Measurements from ENCODE around the gene HOXC6.

The HOXC6 gene

DNA sequence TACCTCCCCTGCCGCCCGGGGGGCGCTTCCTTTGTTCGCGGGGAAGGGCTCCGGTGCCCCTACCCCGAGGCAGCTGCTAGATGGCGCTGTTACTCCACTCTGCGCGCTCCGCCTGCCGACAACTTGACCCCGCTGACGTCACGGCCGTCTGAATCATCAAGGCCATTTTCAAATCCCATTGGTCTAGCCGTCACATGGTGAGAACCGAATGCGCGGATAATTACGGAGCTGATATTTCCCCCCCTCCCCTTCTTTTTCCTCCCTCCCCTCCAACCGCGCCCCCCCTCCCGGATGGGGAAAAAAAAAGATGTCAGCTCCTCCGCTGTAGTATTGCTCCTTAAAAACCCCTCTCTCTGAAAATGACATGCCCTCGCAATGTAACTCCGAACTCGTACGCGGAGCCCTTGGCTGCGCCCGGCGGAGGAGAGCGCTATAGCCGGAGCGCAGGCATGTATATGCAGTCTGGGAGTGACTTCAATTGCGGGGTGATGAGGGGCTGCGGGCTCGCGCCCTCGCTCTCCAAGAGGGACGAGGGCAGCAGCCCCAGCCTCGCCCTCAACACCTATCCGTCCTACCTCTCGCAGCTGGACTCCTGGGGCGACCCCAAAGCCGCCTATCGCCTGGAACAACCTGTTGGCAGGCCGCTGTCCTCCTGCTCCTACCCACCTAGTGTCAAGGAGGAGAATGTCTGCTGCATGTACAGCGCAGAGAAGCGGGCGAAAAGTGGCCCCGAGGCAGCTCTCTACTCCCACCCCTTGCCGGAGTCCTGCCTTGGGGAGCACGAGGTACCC, 43.1 kb upstream of the HOXC6 start, which contains the start of gene HOXC10 (continued):
- TF ChIP-seq, protein P1, sequence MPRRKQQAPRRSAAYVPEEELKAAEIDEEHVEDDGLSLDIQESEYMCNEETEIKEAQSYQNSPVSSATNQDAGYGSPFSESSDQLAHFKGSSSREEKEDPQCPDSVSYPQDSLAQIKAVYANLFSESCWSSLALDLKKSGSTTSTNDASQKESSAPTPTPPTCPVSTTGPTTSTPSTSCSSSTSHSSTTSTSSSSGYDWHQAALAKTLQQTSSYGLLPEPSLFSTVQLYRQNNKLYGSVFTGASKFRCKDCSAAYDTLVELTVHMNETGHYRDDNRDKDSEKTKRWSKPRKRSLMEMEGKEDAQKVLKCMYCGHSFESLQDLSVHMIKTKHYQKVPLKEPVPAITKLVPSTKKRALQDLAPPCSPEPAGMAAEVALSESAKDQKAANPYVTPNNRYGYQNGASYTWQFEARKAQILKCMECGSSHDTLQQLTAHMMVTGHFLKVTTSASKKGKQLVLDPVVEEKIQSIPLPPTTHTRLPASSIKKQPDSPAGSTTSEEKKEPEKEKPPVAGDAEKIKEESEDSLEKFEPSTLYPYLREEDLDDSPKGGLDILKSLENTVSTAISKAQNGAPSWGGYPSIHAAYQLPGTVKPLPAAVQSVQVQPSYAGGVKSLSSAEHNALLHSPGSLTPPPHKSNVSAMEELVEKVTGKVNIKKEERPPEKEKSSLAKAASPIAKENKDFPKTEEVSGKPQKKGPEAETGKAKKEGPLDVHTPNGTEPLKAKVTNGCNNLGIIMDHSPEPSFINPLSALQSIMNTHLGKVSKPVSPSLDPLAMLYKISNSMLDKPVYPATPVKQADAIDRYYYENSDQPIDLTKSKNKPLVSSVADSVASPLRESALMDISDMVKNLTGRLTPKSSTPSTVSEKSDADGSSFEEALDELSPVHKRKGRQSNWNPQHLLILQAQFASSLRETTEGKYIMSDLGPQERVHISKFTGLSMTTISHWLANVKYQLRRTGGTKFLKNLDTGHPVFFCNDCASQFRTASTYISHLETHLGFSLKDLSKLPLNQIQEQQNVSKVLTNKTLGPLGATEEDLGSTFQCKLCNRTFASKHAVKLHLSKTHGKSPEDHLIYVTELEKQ (tag by site-specific recombination; IDR thresholded peaks at IDR 0.05; ENCODE audit: borderline replicate concordance), result 0 out of 2 replicates have a peak, but pooled peaks have one; percentile 50
- TF ChIP-seq ZNF202 (tag by site-specific recombination; IDR thresholded peaks at IDR 0.05; ENCODE audit: borderline replicate concordance), result no peak

DNA sequence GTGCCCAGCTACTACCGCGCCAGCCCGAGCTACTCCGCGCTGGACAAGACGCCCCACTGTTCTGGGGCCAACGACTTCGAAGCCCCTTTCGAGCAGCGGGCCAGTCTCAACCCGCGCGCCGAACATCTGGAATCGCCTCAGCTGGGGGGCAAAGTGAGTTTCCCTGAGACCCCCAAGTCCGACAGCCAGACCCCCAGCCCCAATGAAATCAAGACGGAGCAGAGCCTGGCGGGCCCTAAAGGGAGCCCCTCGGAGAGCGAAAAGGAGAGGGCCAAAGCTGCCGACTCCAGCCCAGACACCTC, 42.6 kb upstream of the HOXC6 start:
- peak overlapping the region; percentile 90 for H3K27ac ChIP-seq (ENCODE audit: extremely low read depth, low read depth, low read length)
- peaks cover 30% of the 10 kb centered on the region for H3K4me1 ChIP-seq (ENCODE audit: control insufficient read depth, insufficient read depth, low read length)
- CTCF ChIA-PET, result interaction anchor here (0.8 to 5.8 kb wide), 18 partner anchors 13 to 408 kb away, joined by 3 to 88 read pairs (median 6); partner anchors contain the start of genes HOXC8, HOXC9 and SMUG1
- H3K9me3 ChIP-seq (ENCODE audit: control insufficient read depth, insufficient read depth, low read depth, low read length), result no peaks in the 10 kb centered on the region
- POLR2A ChIA-PET, result interaction anchor here (1.2 to 2.5 kb wide), 3 partner anchors 10 to 47 kb away, joined by 4 to 16 read pairs (median 6); partner anchors contain the start of genes HOXC13 and HOXC9
- no peaks in the 10 kb centered on the region for H3K36me3 ChIP-seq (ENCODE audit: control insufficient read depth in 2 of 2, insufficient read depth in 1 of 2, low read length in 2 of 2)
- TF ChIP-seq ZNF366 (tag by site-specific recombination; conservative IDR thresholded peaks at IDR 0.05) (no peak), SCRT2 (tag by site-specific recombination; IDR thresholded peaks at IDR 0.05) (peak; percentile 6; the same call in 1 of the 2 replicates), ZFP3 (tag by site-specific recombination; IDR thresholded peaks at IDR 0.05; ENCODE audit: low read depth) (no peak), GLIS2 (tag by site-specific recombination; IDR thresholded peaks at IDR 0.05) (peak; percentile 69)
- peak overlapping the region; percentile 31 for H3K4me3 ChIP-seq (ENCODE audit: low read depth, low read length)

- Histone ChIP-seq H3K4me1 (ENCODE audit: control insufficient read depth, insufficient read depth, low read length) (peaks cover 35% of the 10 kb centered on the region), H3K36me3 (ENCODE audit: control insufficient read depth in 2 of 2, insufficient read depth in 1 of 2, low read length in 2 of 2) (no peaks in the 10 kb centered on the region), H3K4me3 (ENCODE audit: low read depth, low read length) (peak overlapping the region; percentile 31), H3K9me3 (ENCODE audit: control insufficient read depth, insufficient read depth, low read depth, low read length) (no peaks in the 10 kb centered on the region), H3K27ac (ENCODE audit: extremely low read depth, low read depth, low read length) (peak overlapping the region; percentile 90)
- ChIA-PET POLR2A (interaction anchor here (1.2 to 2.5 kb wide), 3 partner anchors 9 to 48 kb away, joined by 4 to 16 read pairs (median 6); partner anchors contain the start of genes HOXC13 and HOXC9), CTCF (interaction anchor here (0.7 to 5.8 kb wide), 19 partner anchors 12 to 587 kb away, joined by 3 to 88 read pairs (median 10); partner anchors contain the start of genes HOXC8, HOXC9 and SMUG1)
- TF ChIP-seq ZNF292 (tag by site-specific recombination; IDR thresholded peaks at IDR 0.05; ENCODE audit: borderline replicate concordance, low read depth), result no peak
- TF ChIP-seq ZNF626 (tag by site-specific recombination; IDR thresholded peaks at IDR 0.05), result no peak
- no peak for TF ChIP-seq ZNF354C (tag by site-specific recombination; IDR thresholded peaks at IDR 0.05; ENCODE audit: borderline replicate concordance, low read depth)
- TF ChIP-seq ZNF629 (tag by site-specific recombination; IDR thresholded peaks at IDR 0.05), result no peak
- TF ChIP-seq ZNF266 (tag by site-specific recombination; IDR thresholded peaks at IDR 0.05; ENCODE audit: low read depth), result no peak
- peak; percentile 34; the same call in 1 of the 2 replicates for TF ChIP-seq KLF8 (tag by site-specific recombination; IDR thresholded peaks at IDR 0.05)
- no peak for TF ChIP-seq ZNF664 (tag by site-specific recombination; IDR thresholded peaks at IDR 0.05)
- no peak for TF ChIP-seq ZNF529 (tag by site-specific recombination; IDR thresholded peaks at IDR 0.05; ENCODE audit: insufficient replicate concordance)
- TF ChIP-seq, protein P2, sequence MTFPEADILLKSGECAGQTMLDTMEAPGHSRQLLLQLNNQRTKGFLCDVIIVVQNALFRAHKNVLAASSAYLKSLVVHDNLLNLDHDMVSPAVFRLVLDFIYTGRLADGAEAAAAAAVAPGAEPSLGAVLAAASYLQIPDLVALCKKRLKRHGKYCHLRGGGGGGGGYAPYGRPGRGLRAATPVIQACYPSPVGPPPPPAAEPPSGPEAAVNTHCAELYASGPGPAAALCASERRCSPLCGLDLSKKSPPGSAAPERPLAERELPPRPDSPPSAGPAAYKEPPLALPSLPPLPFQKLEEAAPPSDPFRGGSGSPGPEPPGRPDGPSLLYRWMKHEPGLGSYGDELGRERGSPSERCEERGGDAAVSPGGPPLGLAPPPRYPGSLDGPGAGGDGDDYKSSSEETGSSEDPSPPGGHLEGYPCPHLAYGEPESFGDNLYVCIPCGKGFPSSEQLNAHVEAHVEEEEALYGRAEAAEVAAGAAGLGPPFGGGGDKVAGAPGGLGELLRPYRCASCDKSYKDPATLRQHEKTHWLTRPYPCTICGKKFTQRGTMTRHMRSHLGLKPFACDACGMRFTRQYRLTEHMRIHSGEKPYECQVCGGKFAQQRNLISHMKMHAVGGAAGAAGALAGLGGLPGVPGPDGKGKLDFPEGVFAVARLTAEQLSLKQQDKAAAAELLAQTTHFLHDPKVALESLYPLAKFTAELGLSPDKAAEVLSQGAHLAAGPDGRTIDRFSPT (tag by site-specific recombination; IDR thresholded peaks at IDR 0.05), result no peak
- TF ChIP-seq ZBTB48 (tag by site-specific recombination; IDR thresholded peaks at IDR 0.05), result no peak
- TF ChIP-seq ZNF639 (tag by site-specific recombination; IDR thresholded peaks at IDR 0.05), result no peak
- peak; percentile 88 for TF ChIP-seq ZIC2 (tag by site-specific recombination; IDR thresholded peaks at IDR 0.05)
- TF ChIP-seq ZNF580 (tag by site-specific recombination; IDR thresholded peaks at IDR 0.05), result no peak
- TF ChIP-seq ZNF596 (tag by site-specific recombination; IDR thresholded peaks at IDR 0.05), result no peak
- TF ChIP-seq ZFP37 (tag by site-specific recombination; IDR thresholded peaks at IDR 0.05), result no peak
- TF ChIP-seq ZNF350 (tag by site-specific recombination; IDR thresholded peaks at IDR 0.05), result no peak
- no peak for TF ChIP-seq HOXD13 (CRISPR knock-in tag; IDR thresholded peaks at IDR 0.05; ENCODE audit: borderline replicate concordance)
These were observed 42.1 kb upstream of the HOXC6 start for GRCh38 chr12:53985994-53986685.
